Endothelial cell (in vitro differentiated cells): ENCODE measurements around the gene ANXA2. TPM values are rescaled to one million over a fixed set of nuclear protein-coding genes. Genes with fewer than 3 reads are reported as not detected.
"Not testable (repeated sequence)": the region's sequence is repeated elsewhere in the genome, so short reads cannot be mapped to it uniquely, and the experiment has no call there.

ENCODE experiments used
- DNase-seq: peaks from one replicate; pipeline ENCODE4 v3.0.0; 2021; ENCODE audit warnings: low spot score
- H3K27ac Mint-ChIP-seq: one replicate; pipeline ENCODE4 v1.8.0; 2021; ENCODE audit warnings: mixed read lengths, inconsistent platforms; ENCODE audit not compliant: unreplicated experiment
- H3K27me3 Mint-ChIP-seq: one replicate; pipeline ENCODE4 v1.8.0; 2021; ENCODE audit warnings: mild to moderate bottlenecking, moderate library complexity, mixed read lengths, inconsistent platforms; ENCODE audit not compliant: unreplicated experiment
- H3K36me3 Mint-ChIP-seq: one replicate; pipeline ENCODE4 v1.8.0; 2021; ENCODE audit warnings: mild to moderate bottlenecking, low read depth, mixed read lengths, inconsistent platforms; ENCODE audit not compliant: unreplicated experiment
- H3K4me1 Mint-ChIP-seq: one replicate; pipeline ENCODE4 v1.8.0; 2021; ENCODE audit warnings: mild to moderate bottlenecking, mixed read lengths, inconsistent platforms; ENCODE audit not compliant: unreplicated experiment
- H3K4me3 Mint-ChIP-seq: one replicate; pipeline ENCODE4 v1.8.0; 2021; ENCODE audit warnings: mild to moderate bottlenecking, mixed read lengths, inconsistent platforms; ENCODE audit not compliant: unreplicated experiment
- H3K9me3 Mint-ChIP-seq: one replicate; pipeline ENCODE4 v1.8.0; 2021; ENCODE audit warnings: mixed read lengths, inconsistent platforms; ENCODE audit not compliant: unreplicated experiment
- total RNA-seq: library from RNA; stranded (reverse); fragmentation: NEBNext Ultra II Directional; extraction: Animal tissue kit (Norgen Biotek cat#: 25700); gene quantifications from one replicate; pipeline ENCODE4 v1.2.1, GENCODE V29; 2021; ENCODE audit not compliant: unreplicated experiment
- TF ChIP-seq, protein P1 (sequence below): fragments of 200-600 bp; sonication (generic); IDR thresholded peaks from one replicate; pipeline ENCODE4 v1.5.0; 2021; ENCODE audit warnings: antibody characterized with exemption; ENCODE audit not compliant: unreplicated experiment

Gene ANXA2
- total RNA-seq, 1 donor from 2014 or later, result 283 TPM

DNA sequence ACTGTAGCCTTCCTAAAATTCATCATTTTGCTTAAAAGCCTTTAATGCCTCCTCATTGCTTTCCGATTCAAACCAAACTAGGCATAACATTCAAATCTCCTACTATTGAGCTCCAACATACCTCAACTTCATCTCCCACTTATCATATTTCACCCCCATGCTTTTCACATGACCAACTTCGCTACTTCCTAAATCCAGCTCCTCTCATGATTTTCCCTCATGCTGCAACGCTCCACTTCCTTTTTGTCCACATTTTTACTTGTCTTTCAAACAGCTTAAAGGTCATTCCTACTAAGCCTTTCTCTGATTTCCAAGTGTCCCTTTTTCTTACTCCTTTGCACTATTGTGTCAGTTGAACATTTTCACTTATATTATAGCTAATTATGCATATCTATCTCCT is 20.3 kb upstream of the ANXA2 start:
- no peaks in the 10 kb centered on the region for H3K4me1 Mint-ChIP-seq
- H3K27ac Mint-ChIP-seq, result no peak overlapping the region

DNA sequence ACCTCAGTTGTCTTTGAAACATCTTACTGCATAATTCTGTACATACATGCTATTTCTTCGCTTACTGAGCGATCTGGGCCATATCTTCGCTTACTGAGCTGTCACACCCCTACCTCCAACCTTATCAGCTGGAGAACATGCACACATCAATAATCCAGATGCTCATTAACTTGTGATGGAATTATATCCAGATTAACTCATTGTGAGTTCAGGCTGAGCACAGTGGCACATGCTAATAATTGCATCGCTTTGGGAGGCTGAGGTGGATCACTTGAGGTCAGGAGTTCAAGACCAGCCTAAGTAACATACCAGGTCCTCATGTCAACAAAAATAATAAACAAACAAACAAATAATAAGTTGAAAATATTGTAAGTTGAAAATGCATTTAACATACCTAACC is 19.3 kb upstream of the ANXA2 start:
- Mint-ChIP-seq H3K27me3 (peaks cover 2% of the 10 kb centered on the region), H3K9me3 (no peaks in the 10 kb centered on the region)

More for the DNA sequence above, 20.3 kb upstream of the ANXA2 start:
- Mint-ChIP-seq H3K36me3 (no peaks in the 10 kb centered on the region), H3K27me3 (no peaks in the 10 kb centered on the region), H3K9me3 (no peaks in the 10 kb centered on the region), H3K4me3 (no peak overlapping the region)
- no peak for DNase-seq
- TF ChIP-seq, protein P1, sequence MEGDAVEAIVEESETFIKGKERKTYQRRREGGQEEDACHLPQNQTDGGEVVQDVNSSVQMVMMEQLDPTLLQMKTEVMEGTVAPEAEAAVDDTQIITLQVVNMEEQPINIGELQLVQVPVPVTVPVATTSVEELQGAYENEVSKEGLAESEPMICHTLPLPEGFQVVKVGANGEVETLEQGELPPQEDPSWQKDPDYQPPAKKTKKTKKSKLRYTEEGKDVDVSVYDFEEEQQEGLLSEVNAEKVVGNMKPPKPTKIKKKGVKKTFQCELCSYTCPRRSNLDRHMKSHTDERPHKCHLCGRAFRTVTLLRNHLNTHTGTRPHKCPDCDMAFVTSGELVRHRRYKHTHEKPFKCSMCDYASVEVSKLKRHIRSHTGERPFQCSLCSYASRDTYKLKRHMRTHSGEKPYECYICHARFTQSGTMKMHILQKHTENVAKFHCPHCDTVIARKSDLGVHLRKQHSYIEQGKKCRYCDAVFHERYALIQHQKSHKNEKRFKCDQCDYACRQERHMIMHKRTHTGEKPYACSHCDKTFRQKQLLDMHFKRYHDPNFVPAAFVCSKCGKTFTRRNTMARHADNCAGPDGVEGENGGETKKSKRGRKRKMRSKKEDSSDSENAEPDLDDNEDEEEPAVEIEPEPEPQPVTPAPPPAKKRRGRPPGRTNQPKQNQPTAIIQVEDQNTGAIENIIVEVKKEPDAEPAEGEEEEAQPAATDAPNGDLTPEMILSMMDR, result no peak

DNA sequence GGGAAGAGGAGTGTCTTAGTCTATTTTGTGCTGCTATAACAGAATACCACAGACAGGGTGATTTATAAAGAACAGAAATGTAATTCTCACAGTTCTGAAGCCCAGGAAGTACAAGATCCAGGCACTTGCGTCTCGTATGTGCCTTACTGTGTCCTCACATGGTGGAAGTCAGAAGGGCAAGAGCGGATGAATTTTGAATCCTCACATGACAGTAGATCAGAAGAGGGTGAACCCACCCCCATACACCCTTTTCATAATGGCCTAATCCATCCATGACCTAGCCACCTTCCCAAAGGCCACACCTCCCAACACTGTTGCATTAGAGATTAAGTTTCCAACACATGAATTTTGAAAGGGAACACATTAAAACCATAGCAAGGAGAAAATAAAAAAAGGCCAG is 18.7 kb upstream of the ANXA2 start:
- Mint-ChIP-seq H3K4me1 (no peaks in the 10 kb centered on the region), H3K4me3 (no peak overlapping the region), H3K9me3 (no peaks in the 10 kb centered on the region), H3K27me3 (peaks cover 2% of the 10 kb centered on the region), H3K36me3 (no peaks in the 10 kb centered on the region), H3K27ac (no peak overlapping the region)
- TF ChIP-seq, protein P1, result no peak
- no peak for DNase-seq

More for the DNA sequence above, 19.3 kb upstream of the ANXA2 start:
- H3K36me3 Mint-ChIP-seq, result no peaks in the 10 kb centered on the region
- no peak overlapping the region for H3K4me3 Mint-ChIP-seq
- TF ChIP-seq, protein P1, result no peak
- no peak overlapping the region for H3K27ac Mint-ChIP-seq
- DNase-seq, result no peak
- no peaks in the 10 kb centered on the region for H3K4me1 Mint-ChIP-seq

DNA sequence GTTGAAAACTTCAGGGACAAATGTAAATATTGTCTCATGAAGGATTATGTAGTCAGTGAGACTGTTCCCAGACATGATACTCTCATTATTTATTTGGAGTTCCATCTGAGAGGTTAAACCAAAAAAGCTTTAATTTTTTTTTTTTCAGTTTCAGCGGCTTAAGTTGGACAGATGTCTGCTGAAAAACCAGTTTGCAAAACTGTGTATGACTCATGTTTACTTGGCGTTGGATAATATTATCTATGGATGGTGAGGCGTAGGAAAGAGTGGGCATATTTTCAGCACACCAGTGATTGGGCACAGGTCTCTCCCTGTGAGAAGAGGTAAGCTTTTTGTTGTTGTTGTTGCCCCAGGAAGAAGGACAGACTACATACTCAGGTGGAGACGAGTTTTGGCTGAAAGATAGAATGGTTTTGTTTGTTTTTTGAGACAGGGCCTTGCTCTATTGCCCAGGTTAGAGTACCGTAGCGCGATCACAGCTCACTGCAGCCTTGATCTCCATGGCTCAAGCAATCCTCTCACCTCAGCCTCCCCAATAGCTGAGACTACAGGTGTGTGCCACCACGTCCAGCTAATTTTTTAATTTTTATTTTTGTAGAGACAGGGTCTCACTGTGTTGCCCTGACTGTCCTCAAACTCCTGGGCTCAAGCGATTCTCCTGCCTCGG is 16.4 kb upstream of the ANXA2 start:
- Mint-ChIP-seq H3K9me3 (no peaks in the 10 kb centered on the region), H3K36me3 (no peaks in the 10 kb centered on the region), H3K27ac (no peak overlapping the region), H3K4me3 (no peak overlapping the region), H3K4me1 (no peaks in the 10 kb centered on the region), H3K27me3 (peaks cover 2% of the 10 kb centered on the region)
- TF ChIP-seq, protein P1, result no peak
- DNase-seq, result no peak

DNA sequence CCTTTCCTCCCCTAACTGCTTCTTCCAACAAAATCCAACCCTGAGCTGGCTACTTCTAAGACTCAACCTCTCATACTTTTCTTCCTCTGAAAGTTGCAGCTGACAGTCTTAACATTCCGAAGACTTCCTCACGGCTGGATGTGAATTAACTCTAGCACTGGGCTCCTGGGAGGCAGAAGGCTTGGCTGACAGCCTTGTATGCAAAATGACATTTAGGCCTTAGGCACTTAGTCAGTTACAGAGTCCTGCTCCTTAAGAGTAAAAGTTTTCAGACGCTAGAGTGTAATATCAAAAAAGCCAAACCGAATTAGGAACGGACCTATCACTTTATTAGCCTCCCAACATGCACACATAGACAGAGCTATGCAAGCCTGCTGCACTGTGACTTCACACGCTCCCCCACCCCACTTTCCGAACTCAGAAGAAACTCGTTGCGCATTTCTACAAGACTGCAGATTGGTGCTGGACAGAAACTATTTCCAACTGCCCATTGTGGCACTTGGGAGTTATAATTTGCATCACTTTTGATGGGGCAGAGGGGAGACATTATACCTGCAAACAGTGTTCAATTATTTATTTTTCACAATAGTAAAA is 15.5 kb upstream of the ANXA2 start:
- no peaks in the 10 kb centered on the region for H3K36me3 Mint-ChIP-seq
- no peaks in the 10 kb centered on the region for H3K9me3 Mint-ChIP-seq
- H3K4me1 Mint-ChIP-seq, result peaks cover 4% of the 10 kb centered on the region
- H3K27me3 Mint-ChIP-seq, result peaks cover 2% of the 10 kb centered on the region
- H3K4me3 Mint-ChIP-seq, result no peak overlapping the region
- H3K27ac Mint-ChIP-seq, result no peak overlapping the region
- TF ChIP-seq, protein P1, result no peak
- DNase-seq, result no peak

DNA sequence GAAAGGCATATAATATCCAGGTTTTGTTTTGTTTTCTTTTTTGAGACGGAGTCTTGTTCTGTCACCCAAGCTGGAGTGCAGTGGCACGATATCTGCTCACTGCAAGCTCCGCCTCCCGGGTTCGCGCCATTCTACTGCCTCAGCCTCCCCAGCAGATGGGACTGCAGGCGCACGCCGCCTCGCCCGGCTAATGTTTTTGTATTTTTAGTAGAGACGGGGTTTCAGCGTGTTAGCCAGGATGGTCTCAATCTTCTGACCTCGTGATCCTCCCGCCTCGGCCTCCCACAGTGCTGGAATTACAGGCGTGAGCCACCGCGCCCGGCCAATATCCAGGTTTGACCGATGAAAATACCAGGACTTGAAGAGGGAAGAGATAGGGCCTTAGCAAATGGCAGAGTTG is 15.0 kb upstream of the ANXA2 start:
- not testable (repeated sequence) for H3K9me3 Mint-ChIP-seq, H3K27me3 Mint-ChIP-seq, H3K4me1 Mint-ChIP-seq, DNase-seq, H3K27ac Mint-ChIP-seq, H3K36me3 Mint-ChIP-seq, H3K4me3 Mint-ChIP-seq
